Measurements from ENCODE around the gene CD177. TPM values are rescaled to one million over a fixed set of nuclear protein-coding genes. Genes with fewer than 3 reads are reported as not detected.
A peak's percentile ranks its signal among the peaks of the same experiment; 100 is the strongest.

Gene CD177
- total and polyA plus RNA-seq, 9 of the 15 experiments (the other 6 are each of a cell fraction or from before 2014, with no cell fraction given), result not detected

DNA sequence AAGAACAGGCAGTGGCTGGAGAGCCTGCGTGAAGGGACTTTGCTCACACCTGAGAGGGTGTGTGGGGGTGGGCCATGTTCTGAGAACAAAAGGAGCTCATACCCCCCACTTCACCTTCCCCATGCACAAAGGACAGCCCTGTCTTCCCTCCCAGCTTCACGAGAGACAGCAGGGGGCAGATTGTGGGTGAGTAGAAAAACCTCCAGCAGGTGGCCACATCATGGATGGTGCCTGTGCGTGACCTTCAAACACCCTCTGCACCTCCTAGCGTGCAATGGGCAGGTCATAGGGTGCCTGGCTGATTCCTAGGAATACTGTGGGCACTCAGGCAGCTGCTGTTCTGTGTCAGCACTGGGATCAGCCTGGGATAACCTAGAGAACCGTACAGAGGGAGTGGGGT is 47.8 kb upstream of the CD177 start:
- WGBS (ENCODE audit: insufficient coverage, low coverage, missing lambda C conversion rate), result 3% methylated on average over 5 of the region's 5 CpGs
- Histone ChIP-seq H3K4me1 (replicated peaks in 1 of 2; ENCODE audit: control insufficient read depth in 2 of 2, insufficient read depth in 2 of 2, low read length in 2 of 2) (no peaks in the 10 kb centered on the region), H3K27me3 (ENCODE audit: control insufficient read depth in 2 of 2, insufficient read depth in 2 of 2, low read length in 2 of 2) (no peaks in the 10 kb centered on the region; a peak in 1 of 5 replicates), H2AFZ (ENCODE audit: low read depth, low read length) (peak overlapping the region; percentile 32; the same call in 1 of the 2 replicates), H4K20me1 (replicated peaks; ENCODE audit: control insufficient read depth, insufficient read depth, low read length) (no peaks in the 10 kb centered on the region), H3K9me3 (replicated peaks; ENCODE audit: control insufficient read depth, insufficient read depth, low read depth, low read length) (no peaks in the 10 kb centered on the region), H3K4me2 (ENCODE audit: insufficient read depth, low read length) (no peak overlapping the region; the same call in 1 of the 2 replicates), H3K27ac (ENCODE audit: extremely low read depth, low read depth, low read length) (no peak overlapping the region), H3K4me3 (no peak overlapping the region), H3K9ac (ENCODE audit: insufficient read depth in 1 of 2, low read depth in 2 of 2, low read length in 2 of 2) (no peak overlapping the region), H3K79me2 (ENCODE audit: control insufficient read depth, insufficient read depth, low read length) (no peaks in the 10 kb centered on the region), H3K36me3 (ENCODE audit: control insufficient read depth, insufficient read depth, low read length) (no peaks in the 10 kb centered on the region), H3K9me1 (ENCODE audit: control insufficient read depth, insufficient read depth, low read length) (no peaks in the 10 kb centered on the region)
- FAIRE-seq (no peak), DNase-seq (ENCODE audit: extremely low read depth in 1 of 4, low spot score in 3 of 4) (peak; percentile 10 to 19 (median 13)), ATAC-seq (peak; percentile 69)
- BruUV-seq (replicated peaks), result no TSS peak
- in situ Hi-C loops (cut with MboI), result no loop called here
- CTCF ChIA-PET (ENCODE audit: low intra/inter-chr PET ratio), result interaction anchor here (1.1 kb wide), 1 partner anchor 11 kb away, joined by 4 read pairs; no protein-coding TSS in a partner anchor
- POLR2A ChIA-PET, result no interaction called here
- intact Hi-C loops (cut with micrococcal nuclease), result no loop called here
- TF ChIP-seq ZNF174 (CRISPR knock-in tag; IDR thresholded peaks at IDR 0.05), result no peak
- TF ChIP-seq, protein P1, sequence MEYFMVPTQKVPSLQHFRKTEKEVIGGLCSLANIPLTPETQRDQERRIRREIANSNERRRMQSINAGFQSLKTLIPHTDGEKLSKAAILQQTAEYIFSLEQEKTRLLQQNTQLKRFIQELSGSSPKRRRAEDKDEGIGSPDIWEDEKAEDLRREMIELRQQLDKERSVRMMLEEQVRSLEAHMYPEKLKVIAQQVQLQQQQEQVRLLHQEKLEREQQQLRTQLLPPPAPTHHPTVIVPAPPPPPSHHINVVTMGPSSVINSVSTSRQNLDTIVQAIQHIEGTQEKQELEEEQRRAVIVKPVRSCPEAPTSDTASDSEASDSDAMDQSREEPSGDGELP (CRISPR knock-in tag; IDR thresholded peaks at IDR 0.05; ENCODE audit: borderline replicate concordance), result no peak
- no peak for TF ChIP-seq MTF1 (CRISPR knock-in tag; IDR thresholded peaks at IDR 0.05; ENCODE audit: borderline replicate concordance)
- TF ChIP-seq, protein P2, sequence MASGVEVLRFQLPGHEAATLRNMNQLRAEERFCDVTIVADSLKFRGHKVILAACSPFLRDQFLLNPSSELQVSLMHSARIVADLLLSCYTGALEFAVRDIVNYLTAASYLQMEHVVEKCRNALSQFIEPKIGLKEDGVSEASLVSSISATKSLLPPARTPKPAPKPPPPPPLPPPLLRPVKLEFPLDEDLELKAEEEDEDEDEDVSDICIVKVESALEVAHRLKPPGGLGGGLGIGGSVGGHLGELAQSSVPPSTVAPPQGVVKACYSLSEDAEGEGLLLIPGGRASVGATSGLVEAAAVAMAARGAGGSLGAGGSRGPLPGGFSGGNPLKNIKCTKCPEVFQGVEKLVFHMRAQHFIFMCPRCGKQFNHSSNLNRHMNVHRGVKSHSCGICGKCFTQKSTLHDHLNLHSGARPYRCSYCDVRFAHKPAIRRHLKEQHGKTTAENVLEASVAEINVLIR (CRISPR knock-in tag; IDR thresholded peaks at IDR 0.05), result no peak
- no peak for TF ChIP-seq POLR3G (IDR thresholded peaks at IDR 0.05; ENCODE audit: extremely low read depth, insufficient read length, insufficient replicate concordance)
- no peak for TF ChIP-seq NFIX (CRISPR knock-in tag; IDR thresholded peaks at IDR 0.05; ENCODE audit: low read depth)
- TF ChIP-seq NBN (IDR thresholded peaks at IDR 0.05; ENCODE audit: low read depth), result no peak
- TF ChIP-seq, protein P3, sequence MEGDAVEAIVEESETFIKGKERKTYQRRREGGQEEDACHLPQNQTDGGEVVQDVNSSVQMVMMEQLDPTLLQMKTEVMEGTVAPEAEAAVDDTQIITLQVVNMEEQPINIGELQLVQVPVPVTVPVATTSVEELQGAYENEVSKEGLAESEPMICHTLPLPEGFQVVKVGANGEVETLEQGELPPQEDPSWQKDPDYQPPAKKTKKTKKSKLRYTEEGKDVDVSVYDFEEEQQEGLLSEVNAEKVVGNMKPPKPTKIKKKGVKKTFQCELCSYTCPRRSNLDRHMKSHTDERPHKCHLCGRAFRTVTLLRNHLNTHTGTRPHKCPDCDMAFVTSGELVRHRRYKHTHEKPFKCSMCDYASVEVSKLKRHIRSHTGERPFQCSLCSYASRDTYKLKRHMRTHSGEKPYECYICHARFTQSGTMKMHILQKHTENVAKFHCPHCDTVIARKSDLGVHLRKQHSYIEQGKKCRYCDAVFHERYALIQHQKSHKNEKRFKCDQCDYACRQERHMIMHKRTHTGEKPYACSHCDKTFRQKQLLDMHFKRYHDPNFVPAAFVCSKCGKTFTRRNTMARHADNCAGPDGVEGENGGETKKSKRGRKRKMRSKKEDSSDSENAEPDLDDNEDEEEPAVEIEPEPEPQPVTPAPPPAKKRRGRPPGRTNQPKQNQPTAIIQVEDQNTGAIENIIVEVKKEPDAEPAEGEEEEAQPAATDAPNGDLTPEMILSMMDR (IDR thresholded peaks at IDR 0.05 in 2 of 3, conservative IDR thresholded peaks at IDR 0.05 in 1 of 3; ENCODE audit: insufficient read depth in 2 of 3, low read depth in 1 of 3, low read length in 3 of 3), result peak; percentile 41 to 87 (median 58)
- TF ChIP-seq TEAD4 (IDR thresholded peaks at IDR 0.05; ENCODE audit: low read length), result no peak
- no peak for TF ChIP-seq TEAD4 (CRISPR knock-in tag; IDR thresholded peaks at IDR 0.05; ENCODE audit: borderline replicate concordance)
- TF ChIP-seq, protein P4, sequence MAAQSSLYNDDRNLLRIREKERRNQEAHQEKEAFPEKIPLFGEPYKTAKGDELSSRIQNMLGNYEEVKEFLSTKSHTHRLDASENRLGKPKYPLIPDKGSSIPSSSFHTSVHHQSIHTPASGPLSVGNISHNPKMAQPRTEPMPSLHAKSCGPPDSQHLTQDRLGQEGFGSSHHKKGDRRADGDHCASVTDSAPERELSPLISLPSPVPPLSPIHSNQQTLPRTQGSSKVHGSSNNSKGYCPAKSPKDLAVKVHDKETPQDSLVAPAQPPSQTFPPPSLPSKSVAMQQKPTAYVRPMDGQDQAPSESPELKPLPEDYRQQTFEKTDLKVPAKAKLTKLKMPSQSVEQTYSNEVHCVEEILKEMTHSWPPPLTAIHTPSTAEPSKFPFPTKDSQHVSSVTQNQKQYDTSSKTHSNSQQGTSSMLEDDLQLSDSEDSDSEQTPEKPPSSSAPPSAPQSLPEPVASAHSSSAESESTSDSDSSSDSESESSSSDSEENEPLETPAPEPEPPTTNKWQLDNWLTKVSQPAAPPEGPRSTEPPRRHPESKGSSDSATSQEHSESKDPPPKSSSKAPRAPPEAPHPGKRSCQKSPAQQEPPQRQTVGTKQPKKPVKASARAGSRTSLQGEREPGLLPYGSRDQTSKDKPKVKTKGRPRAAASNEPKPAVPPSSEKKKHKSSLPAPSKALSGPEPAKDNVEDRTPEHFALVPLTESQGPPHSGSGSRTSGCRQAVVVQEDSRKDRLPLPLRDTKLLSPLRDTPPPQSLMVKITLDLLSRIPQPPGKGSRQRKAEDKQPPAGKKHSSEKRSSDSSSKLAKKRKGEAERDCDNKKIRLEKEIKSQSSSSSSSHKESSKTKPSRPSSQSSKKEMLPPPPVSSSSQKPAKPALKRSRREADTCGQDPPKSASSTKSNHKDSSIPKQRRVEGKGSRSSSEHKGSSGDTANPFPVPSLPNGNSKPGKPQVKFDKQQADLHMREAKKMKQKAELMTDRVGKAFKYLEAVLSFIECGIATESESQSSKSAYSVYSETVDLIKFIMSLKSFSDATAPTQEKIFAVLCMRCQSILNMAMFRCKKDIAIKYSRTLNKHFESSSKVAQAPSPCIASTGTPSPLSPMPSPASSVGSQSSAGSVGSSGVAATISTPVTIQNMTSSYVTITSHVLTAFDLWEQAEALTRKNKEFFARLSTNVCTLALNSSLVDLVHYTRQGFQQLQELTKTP (IDR thresholded peaks at IDR 0.05; ENCODE audit: low read depth in 1 of 2, partially characterized antibody in 2 of 2), result no peak
- peak; percentile 99 for TF ChIP-seq ESRRA (IDR thresholded peaks at IDR 0.05; ENCODE audit: borderline replicate concordance, low read depth)
